Measurements from ENCODE around the gene AMBN.

DNA sequence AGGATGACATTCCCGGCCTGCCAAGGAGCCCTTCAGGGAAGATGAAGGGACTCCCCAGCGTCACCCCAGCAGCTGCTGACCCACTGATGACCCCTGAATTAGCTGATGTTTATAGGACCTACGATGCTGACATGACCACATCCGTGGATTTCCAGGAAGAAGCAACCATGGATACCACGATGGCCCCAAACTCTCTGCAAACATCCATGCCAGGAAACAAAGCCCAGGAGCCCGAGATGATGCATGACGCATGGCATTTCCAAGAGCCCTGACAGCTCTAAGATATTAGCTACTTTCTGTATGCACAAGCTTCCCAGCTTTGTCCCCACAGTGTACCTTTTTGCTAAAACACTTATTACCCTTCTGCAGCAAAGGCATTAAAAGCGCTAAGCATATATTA lies 14.4 kb downstream of the AMBN start:
- TF ChIP-seq, protein P1, sequence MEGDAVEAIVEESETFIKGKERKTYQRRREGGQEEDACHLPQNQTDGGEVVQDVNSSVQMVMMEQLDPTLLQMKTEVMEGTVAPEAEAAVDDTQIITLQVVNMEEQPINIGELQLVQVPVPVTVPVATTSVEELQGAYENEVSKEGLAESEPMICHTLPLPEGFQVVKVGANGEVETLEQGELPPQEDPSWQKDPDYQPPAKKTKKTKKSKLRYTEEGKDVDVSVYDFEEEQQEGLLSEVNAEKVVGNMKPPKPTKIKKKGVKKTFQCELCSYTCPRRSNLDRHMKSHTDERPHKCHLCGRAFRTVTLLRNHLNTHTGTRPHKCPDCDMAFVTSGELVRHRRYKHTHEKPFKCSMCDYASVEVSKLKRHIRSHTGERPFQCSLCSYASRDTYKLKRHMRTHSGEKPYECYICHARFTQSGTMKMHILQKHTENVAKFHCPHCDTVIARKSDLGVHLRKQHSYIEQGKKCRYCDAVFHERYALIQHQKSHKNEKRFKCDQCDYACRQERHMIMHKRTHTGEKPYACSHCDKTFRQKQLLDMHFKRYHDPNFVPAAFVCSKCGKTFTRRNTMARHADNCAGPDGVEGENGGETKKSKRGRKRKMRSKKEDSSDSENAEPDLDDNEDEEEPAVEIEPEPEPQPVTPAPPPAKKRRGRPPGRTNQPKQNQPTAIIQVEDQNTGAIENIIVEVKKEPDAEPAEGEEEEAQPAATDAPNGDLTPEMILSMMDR (IDR thresholded peaks at IDR 0.05; ENCODE audit: borderline replicate concordance, extremely low read depth, low read length, poor library complexity, severe bottlenecking) = no peak
- no peak for TF ChIP-seq EZH2 (IDR thresholded peaks at IDR 0.05; ENCODE audit: borderline replicate concordance, low read depth, low read length, severe bottlenecking)
